ENCODE measurements around the gene KCNQ1.

Gene KCNQ1

GRCh38 chr11:2747248-2748027 lies 302.6 kb downstream of the KCNQ1 start:
- no peak for DNase-seq (ENCODE audit: low read depth)

GRCh38 chr11:2748061-2748813 lies 303.4 kb downstream of the KCNQ1 start:
- DNase-seq (ENCODE audit: low read depth), result no peak

- no peak for DNase-seq (ENCODE audit: low read depth)
Measured at GRCh38 chr11:2748814-2749554, 304.2 kb downstream of the KCNQ1 start.

DNA sequence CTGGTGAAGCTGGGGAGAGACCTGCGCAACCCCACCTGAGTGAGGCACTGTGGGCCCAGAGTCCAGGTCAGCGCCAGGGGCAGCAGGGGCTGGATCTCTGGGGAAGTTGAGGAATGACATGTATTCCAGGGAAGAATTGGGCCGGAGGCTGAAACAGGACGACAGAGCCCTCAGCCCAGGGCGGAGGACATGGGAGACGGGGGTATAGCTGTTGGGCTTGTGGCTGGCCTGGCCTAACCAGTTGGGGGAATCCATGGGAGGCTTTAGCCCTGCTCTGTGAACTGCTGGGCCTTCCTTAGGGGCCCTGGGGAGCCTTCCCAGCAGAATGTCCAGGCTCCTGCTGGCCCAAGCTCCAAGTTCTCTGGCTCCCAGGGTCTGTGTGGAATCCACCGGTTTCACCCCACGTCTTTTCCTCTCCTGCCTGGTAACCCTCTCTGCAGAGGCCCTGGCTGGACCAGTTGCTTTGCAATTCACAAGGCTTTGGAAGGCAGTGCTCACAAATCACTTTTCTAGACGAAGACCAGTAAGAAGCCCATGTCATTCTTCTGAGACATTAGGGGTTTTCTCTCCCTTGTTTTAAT lies 305.4 kb downstream of the KCNQ1 start:
- DNase-seq (ENCODE audit: low read depth), result no peak

DNA sequence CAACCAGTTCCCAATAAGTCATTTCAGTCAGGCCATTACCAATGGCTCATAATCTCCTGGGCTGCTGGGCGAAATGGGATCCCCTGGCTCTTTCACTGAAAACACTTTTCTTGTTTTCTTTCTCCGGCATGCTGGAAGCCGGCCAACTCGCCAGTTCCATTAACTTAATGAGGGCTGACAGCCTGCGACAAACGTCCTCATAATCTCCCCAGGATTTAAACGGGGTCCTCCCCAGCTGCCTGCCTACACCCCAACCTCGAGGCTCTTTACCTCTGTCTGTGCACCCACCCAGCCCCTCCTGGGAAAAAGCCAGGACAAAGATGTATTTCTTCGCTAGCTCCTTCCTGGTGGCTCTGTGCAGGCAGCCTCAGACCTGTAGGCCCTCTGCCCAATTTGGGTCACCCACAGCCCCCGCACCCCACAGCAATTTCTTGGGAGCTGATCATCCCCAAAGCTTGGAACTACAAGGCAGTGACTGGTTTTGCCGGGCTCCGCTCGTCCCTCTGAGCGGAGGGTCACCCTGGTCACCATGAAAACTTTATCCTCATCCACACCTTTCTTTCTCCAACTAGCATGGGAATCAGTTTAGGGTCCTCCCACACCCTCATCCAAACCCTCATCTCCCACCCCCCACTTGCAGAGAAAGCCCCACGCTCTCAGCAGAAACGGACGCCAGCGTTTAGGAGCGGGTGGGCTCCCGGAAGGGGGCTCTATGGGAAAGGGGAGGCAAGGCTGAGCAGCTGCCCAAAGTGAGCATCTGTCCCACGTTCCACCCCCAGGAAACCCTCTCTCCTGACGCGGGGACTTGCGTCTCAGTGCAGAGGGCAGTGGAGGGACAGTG lies 306.1 kb downstream of the KCNQ1 start:
- no peak for DNase-seq (ENCODE audit: low read depth)

DNA sequence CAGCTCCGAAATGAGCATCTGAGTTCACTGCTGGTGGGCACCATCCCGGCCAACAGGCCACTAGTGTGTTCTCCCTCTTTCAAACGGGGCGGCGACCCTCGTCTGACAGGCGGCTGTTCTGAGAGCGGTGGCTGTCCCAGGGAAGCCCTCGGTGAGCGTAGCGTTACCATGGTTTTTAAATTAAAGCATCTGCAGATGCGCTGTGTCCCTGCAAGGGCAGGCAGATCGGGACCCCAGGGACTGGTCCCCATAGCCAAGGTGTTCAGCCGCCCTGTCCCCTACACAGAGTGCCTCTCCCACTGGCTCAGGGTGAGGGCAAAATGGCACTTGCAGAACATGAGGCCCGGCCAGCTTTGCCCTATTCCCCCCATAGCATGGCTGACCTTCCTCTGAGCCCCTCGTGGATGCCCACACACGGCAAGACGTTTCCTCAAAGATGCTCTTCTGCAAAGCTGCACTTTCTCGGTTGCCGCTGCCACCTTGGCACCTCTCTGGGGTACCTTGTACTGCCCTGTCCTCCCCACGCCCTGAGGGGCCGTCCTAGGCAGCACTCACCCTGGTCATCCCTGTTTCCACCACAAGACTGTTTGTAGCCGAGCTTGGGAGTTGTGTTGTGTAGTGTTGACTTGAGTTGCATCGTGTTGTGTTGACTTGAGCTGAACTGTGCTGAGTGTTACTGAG lies 306.9 kb downstream of the KCNQ1 start:
- DNase-seq (ENCODE audit: low read depth), result no peak

GRCh38 chr11:2752204-2752770 lies 307.5 kb downstream of the KCNQ1 start:
- no peak for DNase-seq (ENCODE audit: low read depth)

DNA sequence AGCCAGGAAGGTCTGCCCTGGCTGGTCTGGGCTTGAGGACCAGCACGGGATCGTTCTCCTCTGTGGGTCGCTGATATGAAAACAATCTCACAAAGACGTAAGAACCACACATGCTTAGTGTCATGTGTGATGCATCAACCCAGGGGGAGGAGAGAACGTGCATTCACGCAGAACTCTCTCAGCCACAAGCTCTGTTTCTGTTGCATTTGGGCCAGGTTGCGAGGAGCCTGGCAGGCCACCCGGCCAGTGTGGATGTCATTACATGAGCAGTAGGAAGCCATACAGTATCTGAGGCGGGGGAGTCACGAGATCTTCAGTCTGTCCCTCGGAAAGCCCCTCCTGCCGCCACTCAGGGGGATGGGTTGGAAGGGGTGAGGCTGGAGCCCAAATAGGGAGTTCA lies 308.1 kb downstream of the KCNQ1 start:
- no peak for DNase-seq (ENCODE audit: low read depth)

DNA sequence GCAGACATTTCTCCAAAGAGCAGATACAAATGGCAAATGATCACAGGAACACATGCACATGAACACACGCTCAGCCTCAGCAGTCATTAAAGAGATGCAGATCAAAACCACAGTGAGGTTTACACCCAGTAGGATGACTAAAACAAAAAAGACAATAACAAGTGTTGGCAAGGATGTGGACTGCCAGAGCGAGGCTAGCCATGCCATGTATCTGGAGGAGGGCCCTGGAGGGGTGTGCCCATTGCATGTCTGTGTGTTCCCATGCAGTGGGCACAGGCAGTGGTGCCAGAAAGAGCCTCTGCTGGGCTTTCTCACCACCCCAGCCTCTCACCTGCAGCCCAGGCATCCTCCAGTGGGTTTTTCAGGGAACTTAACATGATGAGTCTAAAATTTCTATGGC lies 309.2 kb downstream of the KCNQ1 start:
- DNase-seq (ENCODE audit: low read depth), result no peak

- DNase-seq (ENCODE audit: low read depth), result no peak
Measured at GRCh38 chr11:2755071-2755470, 310.3 kb downstream of the KCNQ1 start.

DNA sequence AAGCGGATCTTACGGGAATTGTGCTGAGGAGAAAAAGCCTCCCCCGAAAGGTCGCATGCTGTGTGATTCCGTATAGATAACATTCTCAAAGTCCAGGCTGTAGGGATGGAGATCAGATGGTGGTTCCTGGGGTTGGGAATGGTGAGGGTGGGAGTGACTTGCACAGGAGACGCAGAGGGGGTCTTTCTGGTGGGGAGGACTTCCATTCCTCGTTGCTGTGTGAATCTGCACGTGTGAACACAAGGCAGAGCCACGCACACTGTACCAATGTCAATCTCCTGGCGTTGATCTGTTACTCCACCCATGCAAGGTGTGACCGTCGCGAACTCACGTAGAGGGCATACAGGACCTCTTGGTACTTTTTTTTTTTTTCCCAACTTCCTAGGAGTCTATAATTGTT lies 313.9 kb downstream of the KCNQ1 start:
- no peak for DNase-seq (ENCODE audit: low read depth)

DNA sequence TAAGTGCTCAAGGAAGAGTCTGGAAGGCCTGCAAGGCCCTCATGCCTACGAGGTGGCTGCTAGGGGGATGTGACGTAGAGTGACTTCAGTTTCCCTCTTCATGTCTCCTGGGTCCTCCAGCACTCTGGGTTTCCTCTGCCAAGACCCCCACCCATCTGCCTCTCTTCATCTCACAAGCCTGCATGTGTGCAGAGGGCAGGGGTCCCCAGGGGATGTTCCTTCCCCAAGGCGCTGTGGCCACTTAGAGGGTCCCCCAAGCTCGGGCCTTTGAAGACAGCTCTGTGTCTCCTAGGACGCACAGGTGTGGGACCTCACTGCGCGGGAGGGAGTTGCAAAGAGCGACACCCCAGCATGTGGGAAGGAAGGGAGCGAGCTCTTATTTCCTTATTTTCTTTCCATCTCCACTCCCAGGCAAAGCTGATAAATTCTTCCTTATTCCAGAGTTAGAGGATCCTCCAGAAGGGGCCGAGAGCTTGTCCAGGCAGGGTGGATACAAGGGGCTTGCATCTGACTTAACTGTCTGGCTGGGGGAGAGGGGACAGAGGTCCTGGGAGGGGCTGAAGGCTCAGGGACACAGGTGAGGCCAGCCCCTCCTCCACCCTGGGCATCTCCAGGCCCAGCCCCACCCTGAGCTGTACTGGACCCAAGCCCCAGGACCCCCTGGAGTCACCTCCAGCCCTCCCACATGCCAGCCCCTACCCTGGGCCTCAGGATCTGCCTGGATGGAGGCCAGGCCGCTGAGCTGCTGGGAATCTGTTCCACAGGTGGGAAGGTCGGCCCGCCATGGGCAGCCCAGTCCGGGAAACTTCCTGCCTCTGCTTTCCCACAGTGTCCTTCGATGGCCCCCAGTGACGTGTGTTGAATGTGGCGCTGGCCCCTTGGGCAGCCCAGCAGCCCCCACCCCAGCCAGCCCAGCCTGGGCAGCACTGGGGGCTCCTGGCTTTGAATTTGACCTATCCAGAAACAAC lies 314.7 kb downstream of the KCNQ1 start:
- no peak for DNase-seq (ENCODE audit: low read depth)

DNA sequence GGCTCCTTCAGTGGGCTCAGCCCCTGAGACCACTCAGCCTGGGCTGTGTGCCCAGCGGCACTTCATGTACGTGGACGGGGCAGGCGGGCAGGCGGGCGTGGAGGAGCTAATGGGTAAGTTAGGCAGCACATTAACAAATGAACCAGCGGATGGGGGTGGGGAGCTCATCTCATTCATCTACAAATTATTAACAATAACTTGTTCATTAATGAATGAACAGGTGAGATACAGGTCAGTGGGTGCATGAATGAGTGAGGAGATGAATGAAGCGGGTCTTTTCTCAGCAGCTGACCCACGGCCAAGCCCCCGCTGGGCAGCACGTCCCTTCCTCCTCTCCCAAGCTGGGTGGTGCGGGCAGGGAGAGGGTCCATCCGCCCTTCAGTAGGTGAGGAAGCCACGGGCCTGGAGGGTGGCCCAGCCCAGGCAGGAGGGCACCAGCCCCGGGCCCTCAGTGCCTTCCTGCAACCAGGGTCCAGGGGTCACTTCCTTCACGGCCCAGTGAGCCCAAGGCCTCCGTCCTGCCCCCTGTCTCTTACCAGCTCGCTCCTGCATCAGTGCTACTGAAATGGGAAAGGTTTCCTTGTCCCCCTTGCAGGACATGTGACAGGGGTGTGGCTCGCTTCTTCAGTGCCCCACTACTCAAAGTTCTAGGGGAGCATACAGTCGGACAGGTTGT lies 315.5 kb downstream of the KCNQ1 start:
- DNase-seq (ENCODE audit: low read depth), result no peak

- no peak for DNase-seq (ENCODE audit: low read depth)
Measured at GRCh38 chr11:2761131-2762030, 316.6 kb downstream of the KCNQ1 start.

DNA sequence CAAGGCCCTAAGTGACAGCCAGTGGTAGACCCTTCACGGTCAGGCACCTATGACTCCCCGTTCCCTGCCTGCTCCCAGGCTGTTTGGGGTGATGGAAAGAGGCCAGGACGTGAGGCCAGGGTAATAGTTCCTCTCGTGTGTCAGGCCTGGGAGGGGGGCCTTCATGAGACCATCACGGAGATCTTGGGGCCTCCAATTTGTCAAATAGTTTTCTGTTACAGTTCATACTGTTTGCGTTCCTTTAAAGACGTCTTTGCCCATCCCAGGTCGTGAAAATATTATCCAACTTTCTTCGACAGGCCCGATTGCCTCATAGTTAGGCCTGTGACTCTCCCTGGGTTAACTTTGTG lies 317.2 kb downstream of the KCNQ1 start:
- DNase-seq (ENCODE audit: low read depth), result no peak

- DNase-seq (ENCODE audit: low read depth), result no peak
Measured at GRCh38 chr11:2762451-2762850, 317.6 kb downstream of the KCNQ1 start.

DNA sequence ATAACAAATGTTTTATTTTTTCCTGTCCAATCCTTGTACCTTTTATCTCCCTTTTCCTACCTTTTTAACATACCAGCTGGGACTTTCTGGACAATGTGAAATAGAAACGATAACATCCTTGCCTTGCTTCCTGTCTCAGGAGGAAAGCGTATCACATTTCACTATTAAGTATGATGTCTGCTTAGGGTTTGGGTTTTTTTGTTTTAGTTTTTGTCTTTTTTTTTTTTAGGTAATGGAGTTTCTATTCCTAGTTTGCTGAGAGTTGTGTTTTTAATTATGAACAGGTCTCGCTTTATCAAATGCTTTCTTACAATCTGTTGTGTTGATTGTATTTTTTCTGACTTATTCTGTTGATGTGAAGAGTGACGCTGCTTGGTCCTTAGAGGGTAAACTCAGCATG lies 319.2 kb downstream of the KCNQ1 start:
- DNase-seq (ENCODE audit: low read depth), result no peak

DNA sequence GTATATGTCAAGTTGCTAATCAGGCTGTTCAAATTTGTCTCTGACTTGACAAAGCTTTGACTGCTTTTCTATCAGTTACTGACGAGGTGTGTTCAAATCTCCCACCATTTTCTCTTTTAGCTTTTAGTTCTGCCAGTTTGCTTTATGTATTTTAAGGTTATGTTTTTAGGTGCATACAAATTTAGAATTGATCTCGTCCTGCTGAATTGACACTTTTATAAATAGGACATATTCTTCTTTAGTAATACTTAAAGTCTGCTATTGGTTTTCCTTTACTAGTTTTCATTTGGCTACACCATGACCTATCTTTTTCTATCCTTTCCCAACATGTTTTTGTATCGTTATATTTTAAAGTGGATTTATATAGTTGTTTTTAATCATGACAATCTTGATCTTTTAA lies 320.7 kb downstream of the KCNQ1 start:
- DNase-seq (ENCODE audit: low read depth), result no peak
